Measurements from ENCODE around the gene XRCC3.

DNA sequence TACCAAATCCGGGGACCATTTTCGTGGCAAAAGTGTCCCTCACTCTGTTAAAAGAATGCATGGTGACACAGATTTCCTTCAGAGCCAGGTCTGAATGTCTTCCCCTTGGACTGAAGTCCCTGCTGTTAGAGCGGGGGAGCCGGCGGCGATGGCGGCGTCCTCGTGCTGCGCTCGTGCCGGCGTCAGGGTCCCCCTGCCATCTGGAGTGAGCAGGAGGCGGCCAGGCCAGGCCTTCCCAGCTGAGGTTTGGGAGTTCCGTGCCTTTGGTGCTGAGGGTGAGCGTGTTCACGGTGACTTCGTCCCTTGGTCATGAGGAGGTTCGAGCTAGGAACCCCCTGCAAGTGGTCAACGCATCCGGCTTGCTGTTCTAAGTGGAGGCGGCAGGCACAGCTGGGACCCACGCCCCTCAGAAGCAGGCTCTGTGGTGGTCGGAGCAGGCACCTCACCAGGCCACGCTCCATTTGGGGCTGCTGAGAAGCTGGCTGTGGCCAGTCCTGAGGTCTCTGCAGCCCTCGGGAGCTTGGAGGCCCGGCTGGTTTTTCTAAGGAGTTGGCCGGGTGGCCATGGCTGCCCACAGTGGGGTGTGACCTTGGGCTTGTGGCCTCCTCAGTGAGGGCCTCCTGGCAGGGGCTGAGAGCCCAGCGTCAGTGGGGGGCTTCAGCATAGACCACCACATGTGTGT lies 9.9 kb upstream of the XRCC3 start:
- no peak for TF ChIP-seq POLR2A (IDR thresholded peaks at IDR 0.05)
- TF ChIP-seq, protein P1, sequence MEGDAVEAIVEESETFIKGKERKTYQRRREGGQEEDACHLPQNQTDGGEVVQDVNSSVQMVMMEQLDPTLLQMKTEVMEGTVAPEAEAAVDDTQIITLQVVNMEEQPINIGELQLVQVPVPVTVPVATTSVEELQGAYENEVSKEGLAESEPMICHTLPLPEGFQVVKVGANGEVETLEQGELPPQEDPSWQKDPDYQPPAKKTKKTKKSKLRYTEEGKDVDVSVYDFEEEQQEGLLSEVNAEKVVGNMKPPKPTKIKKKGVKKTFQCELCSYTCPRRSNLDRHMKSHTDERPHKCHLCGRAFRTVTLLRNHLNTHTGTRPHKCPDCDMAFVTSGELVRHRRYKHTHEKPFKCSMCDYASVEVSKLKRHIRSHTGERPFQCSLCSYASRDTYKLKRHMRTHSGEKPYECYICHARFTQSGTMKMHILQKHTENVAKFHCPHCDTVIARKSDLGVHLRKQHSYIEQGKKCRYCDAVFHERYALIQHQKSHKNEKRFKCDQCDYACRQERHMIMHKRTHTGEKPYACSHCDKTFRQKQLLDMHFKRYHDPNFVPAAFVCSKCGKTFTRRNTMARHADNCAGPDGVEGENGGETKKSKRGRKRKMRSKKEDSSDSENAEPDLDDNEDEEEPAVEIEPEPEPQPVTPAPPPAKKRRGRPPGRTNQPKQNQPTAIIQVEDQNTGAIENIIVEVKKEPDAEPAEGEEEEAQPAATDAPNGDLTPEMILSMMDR (IDR thresholded peaks at IDR 0.05) = no peak
